Thyroid gland (tissue), 4 donors: ENCODE data around the gene AGPAT2. TPM values are rescaled to one million over a fixed set of nuclear protein-coding genes. Genes with fewer than 3 reads are reported as not detected.

Experiments used
- DNase-seq, 2 donors: peaks; one replicate each; pipeline ENCODE4 v3.0.0-alpha.2; 2019
- H3K27ac ChIP-seq, 3 donors: fragments of 200-600 bp; sonication (generic); 1 replicate in 2 of 3; 2 replicates in 1 of 3; pipeline ENCODE4 v1.5.1; 2016 to 2019; ENCODE audit warnings: mild to moderate bottlenecking in 1 of 3, moderate library complexity in 1 of 3
- H3K27me3 ChIP-seq: fragments of 200-600 bp; sonication (generic); one replicate; pipeline ENCODE4 v1.5.1; 2019
- H3K36me3 ChIP-seq, 2 donors: fragments of 200-600 bp; sonication (generic); one replicate each; pipeline ENCODE4 v1.5.1; 2016 to 2019
- H3K4me1 ChIP-seq, 2 donors: fragments of 200-600 bp; sonication (generic); one replicate each; pipeline ENCODE4 v1.5.1; 2017 to 2019
- H3K4me3 ChIP-seq, 3 donors: fragments of 200-600 bp; sonication (generic); replicated peaks in 1 of 3; 1 replicate in 2 of 3; 2 replicates in 1 of 3; pipeline ENCODE4 v1.5.1; 2016; ENCODE audit warnings: mild to moderate bottlenecking in 1 of 3
- H3K9me3 ChIP-seq: fragments of 200-600 bp; sonication (generic); one replicate; pipeline ENCODE4 v1.5.1; 2017
- CTCF ChIP-seq, 6 experiments: fragments of 200-600 bp in 3 of 6; fragments of 450-650 bp in 3 of 6; sonication (generic) in 3 of 6; IDR thresholded peaks; one replicate each; pipeline ENCODE4 v1.5.1; 2016 to 2019; ENCODE audit warnings: antibody characterized with exemption in 6 of 6, mild to moderate bottlenecking in 2 of 6, inconsistent platforms in 1 of 6, moderate library complexity in 1 of 6
- POLR2A ChIP-seq, 2 donors: fragments of 450-650 bp; IDR thresholded peaks; one replicate each; pipeline ENCODE4 v1.6.1; 2017; ENCODE audit warnings: antibody characterized with exemption in 2 of 2, mild to moderate bottlenecking in 2 of 2, moderate library complexity in 1 of 2
- WGBS, 2 donors: methylation state at CpG; one replicate each; pipeline ENCODE4 v1.1.5; 2017; 5-methylcytosine and 5-hydroxymethylcytosine counted together
- intact Hi-C: fragments of 100-400 bp; cut with DNase I; formaldehyde crosslinking; loops from one replicate; pipeline ENCODE4 v1.15.1; 2023
- total RNA-seq, 4 donors: library from RNA; depleted of rRNA; stranded (reverse); fragments of >200 nt; gene quantifications; one replicate each; pipeline ENCODE4 v1.2.3, GENCODE V29; 2016

AGPAT2 gene
- total RNA-seq, 4 donors from 2014 or later: 58.6 to 78.7 (median 72.0) TPM

GRCh38 chr9:136628268-136628667, 59.0 kb downstream of the AGPAT2 start:
- intact Hi-C loops: no loop called here
- DNase-seq: no peak
- 70 to 77% methylated on average over 22 to 26 of the region's 26 CpGs for WGBS, 2 donors
- no peaks in the 10 kb centered on the region for H3K9me3 ChIP-seq
- H3K27ac ChIP-seq: no peak overlapping the region
- no peaks in the 10 kb centered on the region for H3K27me3 ChIP-seq
- TF ChIP-seq CTCF (IDR thresholded peaks at IDR 0.05): no peak
- TF ChIP-seq POLR2A (IDR thresholded peaks at IDR 0.05): no peak
- H3K36me3 ChIP-seq: no peaks in the 10 kb centered on the region
- no peak overlapping the region for H3K4me3 ChIP-seq
- peaks cover 21 to 38% of the 10 kb centered on the region in 2 donors for H3K4me1 ChIP-seq

- TF ChIP-seq POLR2A (IDR thresholded peaks at IDR 0.05): no peak
- TF ChIP-seq CTCF (IDR thresholded peaks at IDR 0.05): no peak
- DNase-seq: no peak
- H3K27ac ChIP-seq: no peak overlapping the region
- H3K4me3 ChIP-seq: no peak overlapping the region
- no peaks in the 10 kb centered on the region for H3K9me3 ChIP-seq
- H3K4me1 ChIP-seq: peaks cover 21 to 38% of the 10 kb centered on the region in 2 donors
- no peaks in the 10 kb centered on the region for H3K27me3 ChIP-seq
- no peaks in the 10 kb centered on the region for H3K36me3 ChIP-seq
- WGBS, 2 donors: 93 to 96% methylated on average over 10 to 17 of the region's 17 CpGs
- intact Hi-C loops: no loop called here
Measured at GRCh38 chr9:136627703-136628102, 59.6 kb downstream of the AGPAT2 start.

GRCh38 chr9:136626740-136627642, 60.3 kb downstream of the AGPAT2 start:
- WGBS, 2 donors: 83 to 86% methylated on average over 12 to 23 of the region's 25 CpGs
- intact Hi-C loops: no loop called here
- peaks cover 21 to 38% of the 10 kb centered on the region in 2 donors for H3K4me1 ChIP-seq
- no peak for TF ChIP-seq POLR2A (IDR thresholded peaks at IDR 0.05)
- TF ChIP-seq CTCF (IDR thresholded peaks at IDR 0.05): no peak
- H3K27me3 ChIP-seq: no peaks in the 10 kb centered on the region
- no peak for DNase-seq
- no peaks in the 10 kb centered on the region for H3K9me3 ChIP-seq
- no peaks in the 10 kb centered on the region for H3K36me3 ChIP-seq
- H3K27ac ChIP-seq: no peak overlapping the region
- no peak overlapping the region for H3K4me3 ChIP-seq

GRCh38 chr9:136626066-136626725, 61.1 kb downstream of the AGPAT2 start:
- no peaks in the 10 kb centered on the region for H3K36me3 ChIP-seq
- no peaks in the 10 kb centered on the region for H3K27me3 ChIP-seq
- 86 to 95% methylated on average over 6 to 11 of the region's 30 CpGs for WGBS, 2 donors
- H3K9me3 ChIP-seq: no peaks in the 10 kb centered on the region
- intact Hi-C loops: no loop called here
- TF ChIP-seq POLR2A (IDR thresholded peaks at IDR 0.05) (no peak), CTCF (IDR thresholded peaks at IDR 0.05) (no peak)
- H3K4me3 ChIP-seq: no peak overlapping the region
- peaks cover 21 to 38% of the 10 kb centered on the region in 2 donors for H3K4me1 ChIP-seq
- no peak for DNase-seq
- H3K27ac ChIP-seq: no peak overlapping the region
